HepG2 (cell line): ENCODE measurements around the gene NAP1L1. TPM values are rescaled to one million over a fixed set of nuclear protein-coding genes. Genes with fewer than 3 reads are reported as not detected.

ENCODE experiments used
- ATAC-seq: fragments of 200-7000 bp; cut with Tn5 transposase; 3 replicates; pipeline ENCODE4 v1.9.1; 2020; ENCODE audit warnings: mild to moderate bottlenecking, moderate library complexity
- BruUV-seq: library from RNA; stranded (reverse); fragments of 400-500 nt; replicated peaks from 2 replicates; lab custom pipeline; 2021; lab: Mats Ljungman, UMichigan
- CTCF ChIA-PET: fragments of 300-600 bp; formaldehyde crosslinking; extraction: SDS; loops from one replicate; lab custom pipeline; 2021; ENCODE audit warnings: low total read pairs, inconsistent platforms, low intra/inter-chr PET ratio; lab: Yijun Ruan, JAX
- POLR2A ChIA-PET: fragments of 350-600 bp; sonication (Branson Sonifier 250); formaldehyde crosslinking; loops from one replicate; lab custom pipeline; 2020; ENCODE audit warnings: antibody characterized with exemption, inconsistent platforms; lab: Yijun Ruan, JAX
- DNase-seq: peaks from one replicate; pipeline ENCODE4 v3.0.0-alpha.2; 2015; ENCODE audit warnings: low spot score
- FAIRE-seq: peaks from 3 replicates; lab custom pipeline; 2011; peaks lifted over from hg19 to GRCh38; lab: Jason Lieb, UNC
- H2AFZ ChIP-seq: one replicate; pipeline ENCODE4 v1.6.1; 2011; ENCODE audit warnings: low read length, inconsistent platforms
- H3K27ac ChIP-seq: fragments of 300-600 bp; 3 replicates; pipeline ENCODE4 v1.8.0; 2011; ENCODE audit warnings: mixed run types, mild to moderate bottlenecking, mixed read lengths, low read length, inconsistent platforms; ENCODE audit not compliant: insufficient read depth; ENCODE audit errors: extremely low read length
- H3K27me3 ChIP-seq, 2 experiments: fragments of 200-600 bp in 1 of 2; 2 replicates in 1 of 2; 3 replicates in 1 of 2; pipeline versions ENCODE4 v1.6.0 to v1.8.0; 2011; ENCODE audit warnings: low read length in 2 of 2, mild to moderate bottlenecking in 2 of 2, moderate library complexity in 2 of 2, inconsistent platforms in 1 of 2; ENCODE audit not compliant: insufficient read depth in 2 of 2, control insufficient read depth in 1 of 2
- H3K36me3 ChIP-seq, 2 experiments: fragments of 200-600 bp in 1 of 2; replicated peaks in 1 of 2; 2 replicates in 1 of 2; 3 replicates in 1 of 2; pipeline versions ENCODE4 v1.5.1 to v1.8.0; 2011; ENCODE audit warnings: low read length in 2 of 2, inconsistent platforms in 1 of 2; ENCODE audit not compliant: insufficient read depth in 2 of 2, control insufficient read depth in 1 of 2
- H3K4me1 ChIP-seq: 2 replicates; pipeline ENCODE4 v1.5.1; 2012; ENCODE audit warnings: low read length, inconsistent platforms; ENCODE audit not compliant: insufficient read depth
- H3K4me2 ChIP-seq: 2 replicates; pipeline ENCODE4 v1.6.0; 2011; ENCODE audit warnings: low read depth, low read length, inconsistent platforms
- H3K4me3 ChIP-seq, 3 experiments: fragments of 200-600 bp in 1 of 3; sonication (generic), shearing (Covaris generic) in 1 of 3; replicated peaks in 1 of 3; 2 replicates each; pipeline ENCODE4 v1.5.1; 2011 to 2016; ENCODE audit warnings: low read length in 3 of 3, inconsistent platforms in 2 of 3, low read depth in 2 of 3, mild to moderate bottlenecking in 2 of 3, control low read depth in 1 of 3, mixed read lengths in 1 of 3; ENCODE audit not compliant: insufficient read depth in 1 of 3
- H3K79me2 ChIP-seq: one replicate; pipeline ENCODE4 v1.6.1; 2011; ENCODE audit warnings: low read length, inconsistent platforms; ENCODE audit not compliant: insufficient read depth
- H3K9ac ChIP-seq: 2 replicates; pipeline ENCODE4 v1.6.0; 2011; ENCODE audit warnings: mild to moderate bottlenecking, low read depth, low read length, inconsistent platforms; ENCODE audit not compliant: insufficient read depth
- H3K9me3 ChIP-seq: 2 replicates; pipeline ENCODE4 v1.5.1; 2012; ENCODE audit warnings: mild to moderate bottlenecking, low read length
- H4K20me1 ChIP-seq: 2 replicates; pipeline ENCODE4 v1.6.0; 2011; ENCODE audit warnings: inconsistent platforms, mild to moderate bottlenecking, low read length, moderate library complexity; ENCODE audit not compliant: insufficient read depth
- ARNT ChIP-seq: fragments of 450-650 bp; IDR thresholded peaks from 2 replicates; pipeline ENCODE4 v1.6.1; 2017
- ELF3 ChIP-seq: IDR thresholded peaks from 2 replicates; pipeline ENCODE4 v1.6.1; 2016; ENCODE audit warnings: missing genetic modification reagents, missing compliant biosample characterization
- GZF1 ChIP-seq: sonication (generic); formaldehyde crosslinking; IDR thresholded peaks from 2 replicates; pipeline ENCODE4 v1.5.1; 2020; ENCODE audit warnings: mild to moderate bottlenecking, missing genetic modification reagents
- NFE2L1 ChIP-seq: sonication (generic); formaldehyde crosslinking; IDR thresholded peaks from 2 replicates; pipeline ENCODE4 v1.4.0; 2020; ENCODE audit warnings: missing genetic modification reagents, mild to moderate bottlenecking, borderline replicate concordance
- POLR2G ChIP-seq: fragments of 200-400 bp; formaldehyde crosslinking; IDR thresholded peaks from 2 replicates; pipeline ENCODE4 v1.6.1; 2018; ENCODE audit warnings: mild to moderate bottlenecking, low read depth, low read length, moderate library complexity
- PRMT3 ChIP-seq: sonication (generic); formaldehyde crosslinking; IDR thresholded peaks from 2 replicates; pipeline ENCODE4 v1.8.1; 2022; ENCODE audit warnings: low read depth, mild to moderate bottlenecking, moderate library complexity, missing genetic modification reagents, borderline replicate concordance
- ZNF263 ChIP-seq: sonication (generic); formaldehyde crosslinking; IDR thresholded peaks from 2 replicates; pipeline ENCODE4 v1.4.0; 2020; ENCODE audit warnings: missing genetic modification reagents
- ZNF770 ChIP-seq: sonication (generic); formaldehyde crosslinking; IDR thresholded peaks from 2 replicates; pipeline ENCODE4 v1.5.0; 2020; ENCODE audit warnings: mild to moderate bottlenecking, missing genetic modification reagents
- ZNF878 ChIP-seq: sonication (generic); formaldehyde crosslinking; IDR thresholded peaks from 2 replicates; pipeline ENCODE4 v1.8.1; 2023; ENCODE audit warnings: mild to moderate bottlenecking, missing genetic modification reagents, moderate library complexity
- WGBS: methylation state at CpG from one replicate; pipeline ENCODE4 v1.1.6; 2017; ENCODE audit warnings: low lambda C conversion rate; 5-methylcytosine and 5-hydroxymethylcytosine counted together
- in situ Hi-C: cut with HindIII; loops from 2 replicates; pipeline ENCODE4 v1.10.0; 2017; ENCODE audit warnings: low pct_unique_long_range_greater_than_20kb; ENCODE audit not compliant: extremely low pct_ligation_motif_present
- intact Hi-C: fragments of 100-400 bp; cut with micrococcal nuclease; formaldehyde crosslinking; loops from one replicate; pipeline ENCODE4 v1.10.0; 2022; ENCODE audit not compliant: unreplicated experiment
- polyA plus RNA-seq, 8 experiments: library from polyadenylated mRNA; depleted of rRNA in 3 of 8; stranded (reverse) in 7 of 8; unstranded in 1 of 8; fragments of >200 nt; fragmentation: Illumina TruSeq in 4 of 8; extraction: Trizol in 4 of 8; gene quantifications; 2 replicates each; pipeline versions ENCODE4 v1.2.1 to v1.2.3, GENCODE V29; 2011 to 2016; ENCODE audit warnings: low read depth in 4 of 8, missing spikeins in 1 of 8, mixed read lengths in 1 of 8; ENCODE audit not compliant: insufficient read depth in 1 of 8
- total RNA-seq, 5 experiments: library from RNA; depleted of rRNA; stranded (reverse); fragments of >200 nt; fragmentation: Illumina TruSeq; extraction: Trizol; gene quantifications; 2 replicates each; pipeline ENCODE4 v1.2.3, GENCODE V29; 2016; ENCODE audit warnings: low read depth in 1 of 5
- TF ChIP-seq, protein P1 (sequence below): sonication (generic); formaldehyde crosslinking; IDR thresholded peaks from 2 replicates; pipeline ENCODE4 v1.5.0; 2020; ENCODE audit warnings: missing genetic modification reagents
- TF ChIP-seq, protein P2 (sequence below): sonication (generic); formaldehyde crosslinking; IDR thresholded peaks from 2 replicates; pipeline ENCODE4 v1.5.0; 2020; ENCODE audit warnings: mild to moderate bottlenecking, missing genetic modification reagents, borderline replicate concordance
- TF ChIP-seq, protein P3 (sequence below): sonication (generic); formaldehyde crosslinking; IDR thresholded peaks from 2 replicates; pipeline ENCODE4 v1.4.0; 2020; ENCODE audit warnings: mild to moderate bottlenecking, missing genetic modification reagents

Gene NAP1L1
- total and polyA plus RNA-seq, 2 of the 13 experiments (the other 11 are each of a cell fraction or from before 2014, with no cell fraction given) = 207 to 309 TPM

GRCh38 chr12:76029982-76030340, 54.5 kb downstream of the NAP1L1 start:
- no peak for ATAC-seq
- no peak for FAIRE-seq
- POLR2A ChIA-PET = interaction anchor here (0.7 to 5.9 kb wide), 8 partner anchors 9 to 405 kb away, joined by 3 to 88 read pairs (median 21); no protein-coding TSS in a partner anchor
- Histone ChIP-seq H3K4me2 (peak overlapping the region; percentile 77), H3K36me3 (no peaks in the 10 kb centered on the region; a peak in 2 of 5 replicates), H2AFZ (no peak overlapping the region), H3K79me2 (peaks cover 54% of the 10 kb centered on the region), H3K27me3 (peaks cover 0 to 3% of the 10 kb centered on the region in 2 experiments; a peak in 1 of 5 replicates), H3K4me1 (peaks cover 62% of the 10 kb centered on the region), H3K9me3 (no peaks in the 10 kb centered on the region), H3K9ac (peak overlapping the region; percentile 95), H3K27ac (peak overlapping the region; percentile 95), H3K4me3 (peak overlapping the region; percentile 97 to 99 (median 98)), H4K20me1 (peaks cover 6% of the 10 kb centered on the region)
- in situ Hi-C loops (loop anchor here (5.0 kb wide), 2 partner anchors 403 to 518 kb away; partner anchors contain the start of gene KRR1), intact Hi-C loops (loop anchor here (1.0 to 5.0 kb wide), 7 partner anchors 39 to 401 kb away; no protein-coding TSS in a partner anchor)
- WGBS = 0% methylated on average over 5 of the region's 22 CpGs
- no peak for DNase-seq
- CTCF ChIA-PET = no interaction called here
- BruUV-seq = no TSS peak
- TF ChIP-seq ELF3 (CRISPR knock-in tag) (peak; percentile 26; the same call in 1 of the 2 replicates), NFE2L1 (CRISPR knock-in tag) (0 out of 2 replicates have a peak, but pooled peaks have one; percentile 28), POLR2G (peak; percentile 73; the same call in 1 of the 2 replicates), PRMT3 (CRISPR knock-in tag) (0 out of 2 replicates have a peak, but pooled peaks have one; percentile 63), ZNF770 (CRISPR knock-in tag) (no peak), ZNF878 (no peak), ARNT (no peak), GZF1 (CRISPR knock-in tag) (no peak), ZNF263 (CRISPR knock-in tag) (0 out of 2 replicates have a peak, but pooled peaks have one; percentile 26)
- TF ChIP-seq, protein P1, sequence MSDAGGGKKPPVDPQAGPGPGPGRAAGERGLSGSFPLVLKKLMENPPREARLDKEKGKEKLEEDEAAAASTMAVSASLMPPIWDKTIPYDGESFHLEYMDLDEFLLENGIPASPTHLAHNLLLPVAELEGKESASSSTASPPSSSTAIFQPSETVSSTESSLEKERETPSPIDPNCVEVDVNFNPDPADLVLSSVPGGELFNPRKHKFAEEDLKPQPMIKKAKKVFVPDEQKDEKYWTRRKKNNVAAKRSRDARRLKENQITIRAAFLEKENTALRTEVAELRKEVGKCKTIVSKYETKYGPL (CRISPR knock-in tag) = 0 out of 2 replicates have a peak, but pooled peaks have one; percentile 51
- TF ChIP-seq, protein P2, sequence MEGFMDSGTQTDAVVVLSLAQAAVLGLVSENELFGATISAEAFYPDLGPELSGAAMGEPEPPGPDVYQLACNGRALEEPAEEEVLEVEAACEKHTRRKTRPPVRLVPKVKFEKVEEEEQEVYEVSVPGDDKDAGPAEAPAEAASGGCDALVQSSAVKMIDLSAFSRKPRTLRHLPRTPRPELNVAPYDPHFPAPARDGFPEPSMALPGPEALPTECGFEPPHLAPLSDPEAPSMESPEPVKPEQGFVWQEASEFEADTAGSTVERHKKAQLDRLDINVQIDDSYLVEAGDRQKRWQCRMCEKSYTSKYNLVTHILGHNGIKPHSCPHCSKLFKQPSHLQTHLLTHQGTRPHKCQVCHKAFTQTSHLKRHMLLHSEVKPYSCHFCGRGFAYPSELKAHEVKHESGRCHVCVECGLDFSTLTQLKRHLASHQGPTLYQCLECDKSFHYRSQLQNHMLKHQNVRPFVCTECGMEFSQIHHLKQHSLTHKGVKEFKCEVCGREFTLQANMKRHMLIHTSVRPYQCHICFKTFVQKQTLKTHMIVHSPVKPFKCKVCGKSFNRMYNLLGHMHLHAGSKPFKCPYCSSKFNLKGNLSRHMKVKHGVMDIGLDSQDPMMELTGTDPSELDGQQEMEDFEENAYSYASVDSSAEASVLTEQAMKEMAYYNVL (CRISPR knock-in tag) = peak; percentile 48; the same call in 1 of the 2 replicates
- TF ChIP-seq, protein P3, sequence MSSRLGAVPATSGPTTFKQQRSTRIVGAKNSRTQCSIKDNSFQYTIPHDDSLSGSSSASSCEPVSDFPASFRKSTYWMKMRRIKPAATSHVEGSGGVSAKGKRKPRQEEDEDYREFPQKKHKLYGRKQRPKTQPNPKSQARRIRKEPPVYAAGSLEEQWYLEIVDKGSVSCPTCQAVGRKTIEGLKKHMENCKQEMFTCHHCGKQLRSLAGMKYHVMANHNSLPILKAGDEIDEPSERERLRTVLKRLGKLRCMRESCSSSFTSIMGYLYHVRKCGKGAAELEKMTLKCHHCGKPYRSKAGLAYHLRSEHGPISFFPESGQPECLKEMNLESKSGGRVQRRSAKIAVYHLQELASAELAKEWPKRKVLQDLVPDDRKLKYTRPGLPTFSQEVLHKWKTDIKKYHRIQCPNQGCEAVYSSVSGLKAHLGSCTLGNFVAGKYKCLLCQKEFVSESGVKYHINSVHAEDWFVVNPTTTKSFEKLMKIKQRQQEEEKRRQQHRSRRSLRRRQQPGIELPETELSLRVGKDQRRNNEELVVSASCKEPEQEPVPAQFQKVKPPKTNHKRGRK (CRISPR knock-in tag) = 0 out of 2 replicates have a peak, but pooled peaks have one; percentile 61
